GM12872 (cell line): Measurements from ENCODE around the gene PCDHA12.

Source experiments
- TF ChIP-seq, protein P1 (sequence below): IDR thresholded peaks from 3 replicates; pipeline ENCODE4 v1.5.1; 2011; ENCODE audit warnings: low read depth, mild to moderate bottlenecking, low read length, moderate library complexity; ENCODE audit not compliant: insufficient read depth

Gene PCDHA12

DNA sequence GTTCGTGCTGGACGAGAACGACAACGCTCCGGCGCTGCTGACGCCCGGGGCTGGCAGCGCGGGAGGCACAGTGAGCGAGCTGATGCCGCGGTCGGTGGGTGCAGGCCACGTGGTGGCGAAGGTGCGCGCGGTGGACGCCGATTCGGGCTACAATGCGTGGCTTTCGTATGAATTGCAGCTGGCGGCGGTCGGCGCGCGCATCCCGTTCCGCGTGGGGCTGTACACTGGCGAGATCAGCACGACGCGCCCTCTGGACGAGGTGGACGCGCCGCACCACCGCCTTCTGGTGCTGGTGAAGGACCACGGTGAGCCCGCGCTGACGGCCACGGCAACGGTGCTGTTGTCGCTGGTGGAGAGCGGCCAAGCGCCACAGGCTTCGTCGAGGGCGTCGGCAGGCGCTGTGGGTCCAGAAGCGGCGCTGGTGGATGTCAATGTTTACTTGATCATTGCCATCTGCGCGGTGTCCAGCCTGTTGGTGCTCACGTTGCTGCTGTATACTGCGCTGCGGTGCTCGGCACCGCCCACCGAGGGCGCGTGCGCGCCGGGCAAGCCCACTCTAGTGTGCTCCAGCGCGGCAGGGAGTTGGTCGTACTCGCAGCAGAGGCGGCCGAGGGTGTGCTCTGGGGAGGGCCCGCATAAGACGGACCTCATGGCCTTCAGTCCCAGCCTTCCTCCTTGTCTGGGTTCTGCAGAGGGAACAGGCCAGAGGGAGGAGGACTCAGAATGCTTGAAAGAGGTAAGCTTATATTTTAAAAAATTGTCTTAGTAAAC, 9.0 kb downstream of the PCDHA12 start:
- TF ChIP-seq, protein P1, sequence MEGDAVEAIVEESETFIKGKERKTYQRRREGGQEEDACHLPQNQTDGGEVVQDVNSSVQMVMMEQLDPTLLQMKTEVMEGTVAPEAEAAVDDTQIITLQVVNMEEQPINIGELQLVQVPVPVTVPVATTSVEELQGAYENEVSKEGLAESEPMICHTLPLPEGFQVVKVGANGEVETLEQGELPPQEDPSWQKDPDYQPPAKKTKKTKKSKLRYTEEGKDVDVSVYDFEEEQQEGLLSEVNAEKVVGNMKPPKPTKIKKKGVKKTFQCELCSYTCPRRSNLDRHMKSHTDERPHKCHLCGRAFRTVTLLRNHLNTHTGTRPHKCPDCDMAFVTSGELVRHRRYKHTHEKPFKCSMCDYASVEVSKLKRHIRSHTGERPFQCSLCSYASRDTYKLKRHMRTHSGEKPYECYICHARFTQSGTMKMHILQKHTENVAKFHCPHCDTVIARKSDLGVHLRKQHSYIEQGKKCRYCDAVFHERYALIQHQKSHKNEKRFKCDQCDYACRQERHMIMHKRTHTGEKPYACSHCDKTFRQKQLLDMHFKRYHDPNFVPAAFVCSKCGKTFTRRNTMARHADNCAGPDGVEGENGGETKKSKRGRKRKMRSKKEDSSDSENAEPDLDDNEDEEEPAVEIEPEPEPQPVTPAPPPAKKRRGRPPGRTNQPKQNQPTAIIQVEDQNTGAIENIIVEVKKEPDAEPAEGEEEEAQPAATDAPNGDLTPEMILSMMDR = no peak

- TF ChIP-seq, protein P1 = no peak
These were observed 41.2 kb downstream of the PCDHA12 start for GRCh38 chr5:140916325-140916724.

DNA sequence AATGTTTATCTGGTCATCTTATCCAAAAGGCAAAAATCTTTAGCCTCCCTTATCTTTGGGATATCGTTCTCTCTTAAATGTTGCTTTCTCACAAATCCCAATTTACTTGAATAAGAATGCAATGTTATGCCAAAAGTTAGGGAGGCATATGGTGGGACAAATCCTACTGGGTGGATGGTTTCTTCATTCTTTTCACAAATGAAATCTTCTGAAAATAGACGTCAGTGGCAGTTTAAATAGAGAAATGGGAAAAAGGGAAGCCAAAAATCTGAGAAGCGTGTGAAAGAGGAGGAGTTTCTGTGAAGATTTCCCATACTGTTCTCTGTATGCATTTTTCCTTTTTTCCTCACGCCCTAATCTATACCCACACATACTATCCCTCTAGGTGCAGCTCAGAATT, 48.5 kb downstream of the PCDHA12 start:
- TF ChIP-seq, protein P1 = no peak

DNA sequence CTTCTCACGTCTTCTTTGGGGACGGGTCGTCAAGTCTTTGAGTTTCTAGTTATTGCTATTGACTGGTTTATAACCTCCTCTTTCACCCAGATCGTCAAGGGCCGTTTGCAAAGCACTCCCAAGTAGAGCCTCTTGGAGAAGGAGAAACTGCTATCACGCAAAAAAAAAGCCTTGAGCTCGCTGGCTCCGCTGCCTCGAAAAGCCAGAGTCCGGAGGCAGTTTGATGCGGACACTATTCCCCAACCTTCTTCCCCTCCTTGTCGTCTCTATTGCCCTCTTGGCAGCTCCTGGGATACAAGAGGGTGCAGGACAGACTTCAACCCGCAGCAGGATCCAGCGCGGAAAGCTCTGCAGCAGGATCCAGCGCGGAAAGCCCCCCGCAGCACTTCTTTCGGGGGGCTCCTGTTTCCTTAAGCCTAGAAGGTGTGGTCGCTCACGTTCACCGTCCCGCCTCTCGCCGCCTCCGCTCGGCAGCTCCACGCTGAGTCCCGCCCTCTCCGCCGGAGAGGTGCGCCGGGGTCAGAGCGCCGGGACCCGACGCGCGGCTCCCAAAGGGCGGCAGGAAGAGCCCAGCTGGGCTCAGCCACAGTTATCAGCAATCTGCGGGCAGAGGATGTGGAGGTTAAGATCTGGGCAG, 50.8 kb downstream of the PCDHA12 start, which contains the start of gene PCDHAC1:
TSS of gene PCDHAC1 (plus strand) at position 494 of the 637 bp plus-strand sequence. CDS start 594 bp downstream, outside the sequence.
- TF ChIP-seq, protein P1 = no peak

DNA sequence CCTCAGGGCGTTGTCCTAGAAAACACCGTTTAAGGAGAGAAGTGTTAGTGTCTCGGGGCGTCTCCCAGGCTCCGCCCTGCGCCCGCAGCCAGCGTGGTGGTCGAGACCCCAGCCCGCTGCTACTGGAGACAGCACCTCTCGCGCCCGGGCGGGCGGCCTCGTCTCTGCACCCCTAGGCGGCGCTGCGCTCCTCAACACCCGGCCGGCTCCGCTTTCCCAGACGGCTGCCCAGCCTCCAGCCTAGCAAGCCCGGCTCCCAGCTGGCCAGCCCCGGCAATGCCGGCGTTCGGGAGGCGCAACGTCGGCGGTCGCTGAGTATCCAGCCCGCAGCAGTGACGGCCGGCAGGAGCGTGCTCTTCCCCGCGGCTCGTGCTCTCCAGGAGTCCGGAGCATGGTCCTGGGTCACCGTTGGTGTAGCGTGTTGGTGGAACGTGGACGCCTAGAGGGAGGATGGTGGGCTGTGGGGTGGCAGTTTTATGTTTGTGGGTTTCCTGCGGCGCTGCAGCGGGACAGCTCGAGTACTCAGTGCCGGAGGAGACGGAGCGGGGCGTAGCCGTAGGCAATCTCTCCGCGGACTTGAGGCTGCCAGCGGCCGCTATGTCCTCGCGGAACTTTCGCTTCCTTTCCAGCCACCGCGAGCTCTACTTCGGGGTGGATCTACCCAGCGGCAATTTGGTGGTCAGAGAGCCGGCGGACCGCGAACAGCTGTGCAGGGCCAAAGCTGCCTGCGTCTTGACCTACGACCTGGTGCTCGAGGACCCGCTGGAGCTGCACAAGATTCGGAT, 51.5 kb downstream of the PCDHA12 start:
- TF ChIP-seq, protein P1 = 0 out of 3 replicates have a peak, but pooled peaks have one; percentile 13

GRCh38 chr5:140927228-140927573, 52.1 kb downstream of the PCDHA12 start:
- TF ChIP-seq, protein P1 = no peak
